ENCODE measurements around the gene FMO5. TPM values are rescaled to one million over a fixed set of nuclear protein-coding genes. Genes with fewer than 3 reads are reported as not detected.

FMO5 gene
- total and polyA plus RNA-seq, 8 donors, result 9.1 to 29.0 (median 12.3) TPM

GRCh38 chr1:147238925-147239820, 14.0 kb upstream of the FMO5 start:
- Histone ChIP-seq H3K36me3 (no peaks in the 10 kb centered on the region), H3K4me1 (peaks cover 8 to 22% of the 10 kb centered on the region in 2 donors), H3K27ac (no peak overlapping the region), H3K4me3 (no peak overlapping the region), H3K9me3 (peaks cover 0 to 8% of the 10 kb centered on the region in 2 donors), H3K27me3 (no peaks in the 10 kb centered on the region)
- no peak for TF ChIP-seq CTCF (IDR thresholded peaks at IDR 0.05)
- DNase-seq (no peak), ATAC-seq (no peak)
- intact Hi-C loops (cut with DNase I), result no loop called here

GRCh38 chr1:147238053-147238902, 13.1 kb upstream of the FMO5 start:
- Histone ChIP-seq H3K36me3 (no peaks in the 10 kb centered on the region), H3K4me3 (no peak overlapping the region), H3K9me3 (peaks cover 0 to 8% of the 10 kb centered on the region in 2 donors), H3K27me3 (no peaks in the 10 kb centered on the region), H3K4me1 (peaks cover 3 to 13% of the 10 kb centered on the region in 2 donors), H3K27ac (peak overlapping the region; percentile 33 to 49)
- intact Hi-C loops (cut with DNase I), result no loop called here
- no peak for TF ChIP-seq CTCF (IDR thresholded peaks at IDR 0.05)
- peak; percentile 20 for ATAC-seq
- DNase-seq, result no peak

DNA sequence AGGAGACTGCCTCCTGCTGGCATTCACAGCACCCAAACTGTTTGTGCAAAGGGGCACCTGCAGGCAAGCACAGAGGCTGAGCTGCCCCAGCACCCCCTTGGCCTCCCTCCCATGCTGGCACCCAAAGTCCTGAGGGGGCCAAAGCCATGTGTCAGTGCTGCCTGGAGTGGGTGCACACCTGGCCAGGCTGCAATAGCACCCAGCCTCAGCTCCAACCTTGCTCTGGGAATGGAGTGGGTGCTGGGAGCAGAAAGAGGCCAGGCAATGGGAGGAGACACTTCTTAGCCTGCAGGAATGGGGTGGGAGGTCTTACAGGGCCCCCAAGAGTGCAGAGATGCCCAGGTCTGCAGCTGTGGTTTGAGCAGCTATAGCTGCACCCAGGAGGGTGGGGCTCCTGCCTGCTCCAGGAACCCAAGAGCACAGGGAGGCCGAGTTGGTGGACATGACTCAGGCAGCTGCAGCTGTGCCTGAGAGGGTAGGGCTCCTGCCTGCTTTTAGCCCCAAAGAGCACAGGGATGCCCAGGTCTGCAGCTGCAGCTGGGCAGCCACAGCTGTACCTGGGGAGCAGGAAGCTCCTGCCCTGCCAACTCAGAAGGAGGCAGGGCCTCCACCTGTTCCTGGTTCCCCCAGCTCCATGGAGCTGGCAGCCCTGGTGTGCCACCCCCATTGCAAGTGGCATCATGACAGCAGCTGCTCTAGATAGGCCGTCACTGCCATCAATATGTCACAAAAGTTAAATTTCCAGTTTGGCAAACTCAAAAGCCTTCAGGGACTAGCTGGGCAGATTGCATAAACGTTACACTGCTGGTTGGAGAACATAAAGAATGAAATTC, 12.0 kb upstream of the FMO5 start:
- Histone ChIP-seq H3K4me1 (peaks cover 2 to 11% of the 10 kb centered on the region in 2 donors), H3K27me3 (no peaks in the 10 kb centered on the region), H3K36me3 (no peaks in the 10 kb centered on the region), H3K4me3 (no peak overlapping the region), H3K27ac (peak overlapping the region; percentile 33 to 49), H3K9me3 (peaks cover 0 to 8% of the 10 kb centered on the region in 2 donors)
- DNase-seq, result peak in 1 of 4 donors; percentile 72
- peak; percentile 64 for ATAC-seq
- intact Hi-C loops (cut with DNase I), result no loop called here
- no peak for TF ChIP-seq CTCF (IDR thresholded peaks at IDR 0.05)

DNA sequence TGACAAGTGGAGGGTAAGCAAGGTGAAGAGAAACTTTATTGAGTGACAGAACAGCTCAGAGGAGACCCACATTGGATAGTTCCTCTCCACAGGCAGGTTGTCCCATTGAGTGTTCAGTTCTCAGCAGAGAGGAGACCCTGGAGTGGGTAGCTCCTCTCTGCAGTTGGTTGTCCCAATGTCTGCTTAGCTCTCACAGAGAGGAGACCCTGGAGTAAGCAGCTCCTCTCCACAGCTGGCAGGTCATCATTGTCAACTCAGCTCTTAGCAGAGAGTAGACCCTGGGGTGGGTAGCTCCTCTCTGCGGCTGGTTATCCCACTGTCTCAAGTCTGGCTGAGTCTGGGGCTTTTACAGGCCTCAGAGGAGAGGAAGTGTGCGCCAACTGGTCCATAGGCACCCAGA, 11.3 kb upstream of the FMO5 start:
- peaks cover 0 to 7% of the 10 kb centered on the region in 2 donors for H3K4me1 ChIP-seq
- H3K9me3 ChIP-seq, result peaks cover 0 to 8% of the 10 kb centered on the region in 2 donors
- no peaks in the 10 kb centered on the region for H3K36me3 ChIP-seq
- H3K27ac ChIP-seq, result no peak overlapping the region
- TF ChIP-seq CTCF (IDR thresholded peaks at IDR 0.05), result no peak
- no peak overlapping the region for H3K4me3 ChIP-seq
- DNase-seq (no peak), ATAC-seq (no peak)
- intact Hi-C loops (cut with DNase I), result no loop called here
- no peaks in the 10 kb centered on the region for H3K27me3 ChIP-seq

Measured in left lung (tissue), 10 donors.